ENCODE results near the gene AQP12B.

AQP12B gene

GRCh38 chr2:240631548-240632305 lies 51.0 kb downstream of the AQP12B start:
- no peak for DNase-seq

- DNase-seq = no peak
Measured at GRCh38 chr2:240630771-240631547, 51.7 kb downstream of the AQP12B start.

DNA sequence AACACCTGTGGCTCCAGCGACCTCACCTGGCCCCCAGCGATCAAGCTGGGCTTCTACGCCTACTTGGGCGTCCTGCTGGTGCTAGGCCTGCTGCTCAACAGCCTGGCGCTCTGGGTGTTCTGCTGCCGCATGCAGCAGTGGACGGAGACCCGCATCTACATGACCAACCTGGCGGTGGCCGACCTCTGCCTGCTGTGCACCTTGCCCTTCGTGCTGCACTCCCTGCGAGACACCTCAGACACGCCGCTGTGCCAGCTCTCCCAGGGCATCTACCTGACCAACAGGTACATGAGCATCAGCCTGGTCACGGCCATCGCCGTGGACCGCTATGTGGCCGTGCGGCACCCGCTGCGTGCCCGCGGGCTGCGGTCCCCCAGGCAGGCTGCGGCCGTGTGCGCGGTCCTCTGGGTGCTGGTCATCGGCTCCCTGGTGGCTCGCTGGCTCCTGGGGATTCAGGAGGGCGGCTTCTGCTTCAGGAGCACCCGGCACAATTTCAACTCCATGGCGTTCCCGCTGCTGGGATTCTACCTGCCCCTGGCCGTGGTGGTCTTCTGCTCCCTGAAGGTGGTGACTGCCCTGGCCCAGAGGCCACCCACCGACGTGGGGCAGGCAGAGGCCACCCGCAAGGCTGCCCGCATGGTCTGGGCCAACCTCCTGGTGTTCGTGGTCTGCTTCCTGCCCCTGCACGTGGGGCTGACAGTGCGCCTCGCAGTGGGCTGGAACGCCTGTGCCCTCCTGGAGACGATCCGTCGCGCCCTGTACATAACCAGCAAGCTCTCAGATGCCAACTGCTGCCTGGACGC lies 52.5 kb downstream of the AQP12B start:
- no peak for DNase-seq

DNA sequence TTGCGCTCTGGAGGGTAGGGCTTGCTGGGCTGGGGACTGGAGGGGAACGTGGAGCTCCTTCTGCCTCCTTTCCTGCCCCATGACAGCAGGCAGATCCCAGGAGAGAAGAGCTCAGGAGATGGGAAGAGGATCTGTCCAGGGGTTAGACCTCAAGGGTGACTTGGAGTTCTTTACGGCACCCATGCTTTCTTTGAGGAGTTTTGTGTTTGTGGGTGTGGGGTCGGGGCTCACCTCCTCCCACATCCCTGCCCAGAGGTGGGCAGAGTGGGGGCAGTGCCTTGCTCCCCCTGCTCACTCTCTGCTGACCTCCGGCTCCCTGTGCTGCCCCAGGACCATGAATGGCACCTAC lies 53.1 kb downstream of the AQP12B start:
- DNase-seq = no peak

GRCh38 chr2:240628808-240629618 lies 53.7 kb downstream of the AQP12B start:
- no peak for DNase-seq

- DNase-seq = no peak
Measured at GRCh38 chr2:240628507-240628807, 54.2 kb downstream of the AQP12B start.

DNA sequence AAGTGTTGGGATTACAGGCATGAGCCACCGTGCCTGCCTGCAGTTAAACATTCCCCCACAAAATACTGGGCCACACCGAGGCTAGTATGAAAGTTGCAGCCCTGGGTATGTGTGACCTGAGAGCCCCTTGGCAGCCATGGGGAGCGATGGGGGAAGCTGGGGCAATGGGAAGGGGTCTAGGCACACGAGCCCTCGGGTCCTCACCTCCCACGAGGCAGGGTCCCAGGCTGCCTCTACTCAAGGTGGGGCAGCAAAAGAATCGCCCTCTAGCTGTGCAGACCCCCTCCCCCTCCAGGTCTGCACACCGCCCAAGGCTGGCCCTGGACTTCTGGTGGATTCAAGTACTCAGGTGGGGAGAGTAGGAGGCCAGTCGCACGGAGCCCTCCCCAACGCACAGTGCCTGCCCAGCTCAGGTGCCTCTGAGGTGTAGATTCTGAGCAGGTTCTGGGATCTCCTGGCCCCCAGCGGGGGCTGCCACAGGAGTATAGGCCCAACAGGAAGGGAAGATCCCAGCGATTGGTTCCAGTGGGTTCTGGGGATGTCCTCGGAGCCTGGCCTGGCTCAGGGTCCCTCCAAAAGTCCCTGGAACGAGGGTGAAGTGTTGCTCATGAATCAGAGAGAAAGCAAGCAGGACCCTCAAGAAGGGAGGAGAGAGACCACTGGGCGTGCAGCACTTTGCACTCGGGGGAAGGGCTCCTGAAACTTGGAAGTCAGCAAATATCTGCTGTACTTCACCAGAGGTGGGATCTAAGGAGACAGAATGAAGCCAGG lies 54.8 kb downstream of the AQP12B start:
- no peak for DNase-seq

GRCh38 chr2:240626531-240627300 lies 56.0 kb downstream of the AQP12B start:
- DNase-seq = peak; percentile 23

Data from activated naive CD4-positive, alpha-beta T cell treated with Interleukin-2 at 50 U/mL for 16 hours (primary cell).